Colon (tissue), 2 donors: Measurements from ENCODE around the gene KLF3.

Experiments used
- FAIRE-seq: peaks from 2 replicates; lab custom pipeline; 2012; peaks lifted over from hg19 to GRCh38; lab: Jason Lieb, UNC
- donor health status: control.
- donor health status: control.

KLF3 gene

DNA sequence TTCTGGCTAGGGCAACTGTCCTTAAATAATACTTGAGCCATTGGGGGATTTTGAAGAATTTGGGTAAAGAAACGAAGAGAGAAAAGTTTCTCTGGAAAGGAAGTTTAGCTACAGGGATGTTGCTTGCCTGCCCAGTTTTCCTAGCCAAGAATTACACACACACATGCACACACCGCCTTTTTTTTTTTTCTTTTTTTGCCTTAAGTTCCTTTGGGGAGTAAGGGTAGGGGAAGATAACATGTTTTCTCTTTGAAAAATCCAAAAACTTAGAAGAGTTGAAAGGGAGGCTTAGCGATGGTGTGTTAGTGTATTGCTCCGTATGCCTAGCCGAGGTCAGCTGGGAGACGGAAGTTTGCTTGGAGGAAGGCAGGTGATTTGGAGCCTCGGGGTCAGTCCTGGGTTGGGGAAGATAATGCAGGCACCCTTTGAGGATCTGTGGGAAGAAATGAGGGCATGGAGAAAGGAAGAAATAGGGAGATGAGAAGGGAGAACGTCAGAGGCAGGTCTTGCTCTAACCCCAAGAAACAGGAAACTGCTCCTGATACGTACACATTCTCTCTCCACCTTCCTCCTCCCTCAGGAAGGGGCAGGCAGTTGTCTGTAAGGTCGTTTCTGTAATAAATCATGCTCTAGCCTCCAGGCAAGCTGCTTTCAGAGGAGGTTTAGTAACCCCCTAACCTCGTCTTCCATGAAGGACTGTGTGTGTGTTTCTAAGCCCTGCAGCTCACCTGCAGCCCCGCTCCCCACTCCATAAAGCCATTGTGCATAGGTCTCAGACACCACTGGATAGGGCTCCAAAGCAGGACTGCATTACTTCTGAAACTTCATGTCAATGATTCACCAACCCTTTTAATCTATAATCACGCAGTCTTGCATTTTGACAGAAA lies 10.5 kb downstream of the KLF3 start:
- FAIRE-seq, result no peak

GRCh38 chr4:38675146-38676121 lies 11.4 kb downstream of the KLF3 start:
- FAIRE-seq, result no peak

GRCh38 chr4:38676986-38677385 lies 13.0 kb downstream of the KLF3 start:
- FAIRE-seq, result no peak

DNA sequence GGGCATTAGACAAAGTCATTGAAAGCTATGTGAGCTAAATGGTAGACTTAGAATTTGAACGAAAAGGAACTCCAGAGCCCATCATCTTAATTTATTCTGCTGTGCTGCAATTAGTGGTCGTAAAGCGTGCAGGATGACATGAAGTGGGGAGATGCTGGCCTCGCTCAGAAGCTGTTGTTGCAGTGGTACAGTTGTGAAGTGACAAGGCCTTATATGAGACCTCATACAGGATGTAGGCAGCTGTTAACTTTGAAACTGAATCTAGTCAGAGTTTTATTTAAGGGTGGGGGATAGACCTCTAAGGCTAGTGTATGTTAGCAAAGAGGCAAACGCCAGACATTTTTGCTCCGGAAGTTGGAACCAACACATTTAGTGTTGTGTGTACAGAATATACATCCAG lies 13.4 kb downstream of the KLF3 start:
- FAIRE-seq, result no peak

DNA sequence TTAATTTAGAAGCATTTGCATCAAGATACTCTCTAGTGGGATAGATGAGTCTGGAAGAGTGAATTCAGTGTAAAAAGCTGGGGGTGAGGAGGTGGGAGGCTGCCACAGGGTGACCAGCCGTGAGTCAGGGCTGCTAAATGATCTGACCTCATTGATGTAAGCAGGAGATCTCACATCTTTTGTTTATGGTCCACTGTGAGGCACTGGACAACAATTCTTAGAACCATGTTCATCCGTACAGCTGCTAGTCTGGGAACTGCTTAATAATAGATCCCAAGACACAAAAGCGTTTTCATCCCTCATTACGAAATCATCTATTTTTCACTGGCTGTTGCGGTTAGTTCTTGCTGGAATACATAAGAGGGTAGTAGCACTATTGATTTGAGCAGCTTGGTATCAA lies 14.1 kb downstream of the KLF3 start:
- no peak for FAIRE-seq

DNA sequence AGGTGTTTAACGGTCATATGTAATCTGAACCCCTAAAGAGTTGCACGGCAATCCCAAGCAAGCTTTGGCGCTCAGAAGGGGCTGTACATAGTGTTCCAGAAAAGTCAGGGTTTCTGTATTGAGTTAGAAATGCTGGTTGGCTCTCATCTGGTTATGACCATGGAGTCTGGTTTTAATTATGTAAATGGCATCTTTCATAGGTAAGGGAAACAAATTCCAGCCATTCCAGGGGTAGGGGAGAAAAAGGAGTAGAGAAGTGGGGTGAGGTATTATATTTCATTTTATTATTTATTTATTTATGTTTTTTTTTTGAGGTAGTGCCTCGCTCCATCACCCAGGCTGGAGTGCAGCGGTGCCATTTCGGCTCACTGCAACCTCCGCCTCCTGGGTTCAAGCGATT lies 15.9 kb downstream of the KLF3 start:
- FAIRE-seq, result no peak

GRCh38 chr4:38681281-38681991 lies 17.4 kb downstream of the KLF3 start:
- FAIRE-seq, result no peak

DNA sequence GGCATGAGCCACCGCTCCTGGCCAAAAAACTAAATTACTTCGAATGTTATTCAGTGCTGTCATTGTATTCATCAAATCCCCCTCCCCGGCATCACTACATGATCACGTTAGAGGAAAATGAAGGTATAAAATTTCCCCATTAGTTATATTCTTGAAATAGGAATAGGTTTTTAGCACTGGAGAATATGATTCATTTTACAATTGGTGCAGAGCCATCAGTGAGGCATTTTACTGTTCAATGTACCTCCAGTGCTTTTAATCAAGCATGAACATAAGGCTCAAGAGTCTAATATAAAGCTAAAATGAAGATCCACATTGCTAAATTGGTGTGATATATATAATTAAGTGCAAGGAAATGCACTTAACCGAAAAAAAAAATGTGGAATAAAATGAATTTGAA lies 18.3 kb downstream of the KLF3 start:
- FAIRE-seq, result no peak

DNA sequence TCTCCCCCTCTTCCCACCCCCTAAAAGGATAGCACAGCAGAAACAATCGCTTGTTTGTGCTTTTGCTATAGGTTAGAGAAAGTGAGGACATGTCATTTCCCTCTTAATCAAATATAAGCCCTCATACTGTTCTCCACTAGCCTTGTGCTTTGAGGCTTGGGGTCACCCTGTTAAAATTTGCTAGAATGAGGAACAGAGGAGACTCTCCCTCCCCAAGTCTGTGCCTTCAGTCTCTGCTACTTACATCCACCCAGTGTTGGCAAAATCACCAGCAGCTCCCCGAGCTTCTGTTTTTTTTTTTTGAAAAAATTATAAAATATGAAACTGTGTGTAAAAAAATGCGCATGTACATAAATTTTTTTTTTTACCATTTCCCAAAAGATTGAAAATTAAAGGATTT lies 19.3 kb downstream of the KLF3 start:
- FAIRE-seq, result no peak

DNA sequence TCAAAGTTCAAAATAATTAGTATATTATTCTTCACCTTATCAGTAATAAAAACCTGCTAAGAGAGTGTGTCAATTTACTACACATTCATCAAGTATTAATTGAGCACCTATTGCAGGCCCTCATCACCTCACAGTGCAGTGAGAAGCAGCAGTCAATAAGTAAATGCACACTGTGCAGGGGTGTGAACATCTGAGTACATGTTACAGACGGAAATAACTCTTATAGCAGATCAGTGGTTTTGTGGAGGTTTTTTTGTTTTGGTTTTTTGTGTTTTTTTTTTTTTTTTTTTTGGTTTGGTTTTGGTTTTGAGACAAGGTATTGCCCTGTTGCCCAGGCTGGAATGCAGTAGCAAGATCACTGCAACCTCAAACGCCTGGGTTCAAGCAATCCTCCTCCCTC lies 20.3 kb downstream of the KLF3 start:
- FAIRE-seq, result no peak

DNA sequence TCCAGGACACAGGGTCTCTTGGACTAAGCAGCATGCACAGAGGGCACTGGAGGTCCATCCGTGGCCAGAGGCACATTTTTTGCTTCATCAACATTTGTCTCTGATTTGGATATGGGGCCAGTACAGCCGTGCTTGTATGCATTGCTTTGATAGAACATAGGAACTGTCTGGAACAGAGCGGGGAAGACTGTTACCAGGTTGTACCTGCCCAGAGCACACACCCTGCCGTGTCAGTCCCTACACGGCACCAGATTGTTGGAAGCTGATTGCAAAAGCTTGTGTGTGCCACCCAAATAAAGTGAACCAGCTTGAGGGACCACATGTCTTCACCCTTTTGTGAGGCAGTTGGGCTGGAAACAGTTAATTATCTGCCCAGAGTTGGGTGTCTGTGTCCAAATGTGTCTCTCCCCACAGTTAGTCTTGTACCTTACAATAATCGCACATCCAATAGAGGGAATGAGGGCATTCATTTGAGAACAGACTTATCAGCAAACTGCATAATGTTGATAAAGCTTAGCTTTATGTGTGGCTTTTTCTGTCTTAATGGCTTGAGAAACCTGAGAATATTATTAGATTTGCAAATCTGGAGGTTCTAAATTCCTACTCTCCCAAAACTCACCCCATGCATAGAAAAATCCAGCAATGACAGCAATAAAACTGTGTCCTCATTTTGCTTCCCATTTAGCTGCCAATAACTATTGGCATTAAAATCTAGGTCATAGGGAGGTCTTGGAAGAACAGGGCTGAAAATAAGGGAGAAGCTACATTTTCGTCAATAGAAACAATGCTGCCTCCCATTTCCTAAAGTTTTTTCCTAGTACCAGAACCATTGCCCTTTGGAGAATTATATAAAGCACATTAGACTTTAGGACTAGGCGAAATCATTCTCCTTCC lies 21.2 kb downstream of the KLF3 start:
- no peak for FAIRE-seq

DNA sequence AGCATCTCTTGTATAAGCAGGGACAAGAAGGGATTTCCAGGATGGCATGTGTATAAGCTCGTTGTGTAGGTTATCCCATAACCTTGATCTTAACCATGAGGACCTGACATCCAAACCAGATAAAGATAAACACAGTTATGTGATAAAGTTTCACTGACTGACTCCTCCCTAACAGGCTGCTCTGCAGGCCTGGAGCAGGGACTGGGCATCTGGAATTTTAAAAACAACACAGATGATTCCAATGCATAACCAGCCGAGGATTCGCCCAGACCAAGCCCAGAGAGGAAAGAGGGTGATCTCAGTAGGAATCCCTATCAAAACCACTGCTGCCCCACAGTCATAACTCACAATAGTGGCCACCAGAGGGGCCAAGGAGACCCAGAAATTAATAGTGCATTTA lies 22.7 kb downstream of the KLF3 start:
- FAIRE-seq, result no peak

- FAIRE-seq, result no peak
Measured at GRCh38 chr4:38687571-38688011, 23.6 kb downstream of the KLF3 start.

- no peak for FAIRE-seq
Measured at GRCh38 chr4:38688676-38689355, 24.8 kb downstream of the KLF3 start.

DNA sequence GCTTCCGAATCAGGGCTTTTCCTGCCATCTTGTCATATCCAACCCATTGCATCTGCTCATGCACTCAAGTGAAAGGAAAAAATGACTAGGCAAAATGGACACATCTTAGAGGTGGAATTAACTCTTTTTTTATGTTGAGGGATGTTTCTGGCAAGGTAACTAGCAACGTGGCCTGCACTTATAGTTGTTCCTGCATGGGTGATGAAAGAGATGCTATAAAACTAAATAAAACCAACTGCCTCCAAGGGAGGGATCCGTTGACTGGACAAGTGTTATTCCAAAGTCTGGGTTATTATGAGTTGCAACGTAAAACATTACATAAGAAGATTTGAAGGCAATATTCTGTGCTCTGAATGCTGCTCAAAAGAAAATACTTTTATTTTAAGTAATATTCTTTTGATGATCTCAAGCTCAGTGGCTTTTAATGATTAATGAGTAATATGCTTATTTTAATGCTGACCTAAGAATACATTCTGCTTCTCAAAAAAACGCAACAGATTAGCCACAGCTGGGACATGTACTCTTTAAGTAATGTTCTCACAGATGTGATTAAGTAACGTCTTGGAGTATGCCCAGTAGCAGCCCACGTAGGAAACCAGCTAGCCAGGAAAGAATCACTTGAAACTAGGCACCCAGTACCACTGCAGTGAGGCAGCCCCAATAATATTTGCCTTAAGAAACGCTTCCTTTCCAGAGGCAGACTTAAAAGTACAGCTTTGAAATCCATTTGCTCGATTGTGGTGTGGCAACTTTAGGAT lies 27.4 kb downstream of the KLF3 start:
- no peak for FAIRE-seq

GRCh38 chr4:38692421-38692820 lies 28.4 kb downstream of the KLF3 start:
- no peak for FAIRE-seq

- no peak for FAIRE-seq
Measured at GRCh38 chr4:38693569-38693968, 29.6 kb downstream of the KLF3 start.

DNA sequence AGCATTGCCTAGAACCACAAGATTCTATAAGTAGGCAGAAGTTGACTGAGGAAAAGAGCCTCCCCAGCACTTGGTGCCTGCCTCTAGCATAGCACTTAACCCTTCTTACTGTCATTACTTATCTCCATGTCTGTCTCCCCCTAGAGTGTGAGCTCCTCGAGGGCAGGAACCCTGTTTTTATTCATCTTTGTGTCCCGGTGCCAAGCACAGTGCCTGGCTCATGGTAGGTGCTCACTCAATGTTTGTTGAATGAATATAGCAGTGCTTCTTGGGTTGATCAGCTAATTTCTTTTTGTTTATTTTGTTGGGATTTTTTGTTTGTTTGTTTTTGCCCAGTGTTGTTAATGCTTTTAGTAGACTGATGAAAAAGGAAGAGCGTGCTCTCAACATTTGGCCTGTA lies 30.3 kb downstream of the KLF3 start:
- FAIRE-seq, result no peak

GRCh38 chr4:38695809-38696208 lies 31.8 kb downstream of the KLF3 start:
- peak; percentile 10 for FAIRE-seq

DNA sequence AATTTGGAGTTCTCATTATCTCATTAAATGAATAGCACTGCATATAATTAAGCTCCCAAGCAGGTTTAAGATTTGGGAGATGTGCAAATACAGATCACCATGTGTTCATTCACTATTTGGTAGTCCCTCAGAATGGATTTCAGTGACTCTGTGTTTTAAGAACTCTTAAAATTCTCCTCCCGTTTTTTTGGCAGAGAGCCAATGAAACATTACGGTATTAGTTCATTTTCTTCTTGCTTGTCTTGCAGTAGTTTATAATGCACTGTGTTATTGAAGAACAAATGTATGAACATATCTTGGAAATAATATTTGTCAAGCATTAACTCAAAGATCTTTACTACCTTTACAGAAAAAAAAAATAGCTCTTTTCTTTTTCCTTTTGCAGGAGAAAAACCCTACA lies 32.7 kb downstream of the KLF3 start:
- no peak for FAIRE-seq
